HG02885 (cell line): Measurements from ENCODE around the gene IFNLR1.

Source experiments
- ATAC-seq: cut with Tn5 transposase; IDR thresholded peaks from one replicate; pipeline ENCODE4 v1.9.1; 2021; ENCODE audit warnings: mild to moderate bottlenecking; ENCODE audit not compliant: unreplicated experiment, poor library complexity

The IFNLR1 gene

GRCh38 chr1:24206516-24207394 is 19.7 kb upstream of the IFNLR1 start:
- no peak for ATAC-seq

GRCh38 chr1:24206083-24206464 is 19.0 kb upstream of the IFNLR1 start:
- no peak for ATAC-seq

- ATAC-seq: no peak
These were observed 18.4 kb upstream of the IFNLR1 start for GRCh38 chr1:24205345-24206082.

GRCh38 chr1:24204116-24204515 is 17.0 kb upstream of the IFNLR1 start:
- ATAC-seq: no peak

GRCh38 chr1:24203404-24203803 is 16.3 kb upstream of the IFNLR1 start:
- peak; percentile 59 for ATAC-seq

GRCh38 chr1:24202987-24203386 is 15.9 kb upstream of the IFNLR1 start:
- no peak for ATAC-seq

GRCh38 chr1:24202556-24202955 is 15.5 kb upstream of the IFNLR1 start:
- no peak for ATAC-seq

- no peak for ATAC-seq
These were observed 14.9 kb upstream of the IFNLR1 start for GRCh38 chr1:24201941-24202440.

GRCh38 chr1:24199291-24199900 is 12.3 kb upstream of the IFNLR1 start:
- no peak for ATAC-seq

GRCh38 chr1:24198766-24199165 is 11.7 kb upstream of the IFNLR1 start:
- no peak for ATAC-seq

GRCh38 chr1:24195874-24196273 is 8.8 kb upstream of the IFNLR1 start:
- no peak for ATAC-seq

- ATAC-seq: no peak
These were observed 8.0 kb upstream of the IFNLR1 start for GRCh38 chr1:24195136-24195535.

GRCh38 chr1:24193046-24193445 is 6.0 kb upstream of the IFNLR1 start:
- no peak for ATAC-seq

GRCh38 chr1:24191860-24192259 is 4.8 kb upstream of the IFNLR1 start:
- ATAC-seq: no peak

- peak; percentile 56 for ATAC-seq
These were observed 3.9 kb upstream of the IFNLR1 start for GRCh38 chr1:24190983-24191461.

GRCh38 chr1:24189528-24189927 is 2.4 kb upstream of the IFNLR1 start:
- no peak for ATAC-seq

- no peak for ATAC-seq
These were observed 437 bp downstream of the IFNLR1 start for GRCh38 chr1:24186711-24186992.

- ATAC-seq: no peak
These were observed 918 bp downstream of the IFNLR1 start for GRCh38 chr1:24186031-24186710.

GRCh38 chr1:24185076-24185475 is 2.0 kb downstream of the IFNLR1 start:
- ATAC-seq: no peak

- no peak for ATAC-seq
These were observed 5.0 kb downstream of the IFNLR1 start for GRCh38 chr1:24182061-24182460.

GRCh38 chr1:24181619-24182018 is 5.5 kb downstream of the IFNLR1 start:
- no peak for ATAC-seq
